K562 (cell line): ENCODE results near the gene SDE2. TPM values are rescaled to one million over a fixed set of nuclear protein-coding genes. Genes with fewer than 3 reads are reported as not detected.

Experiments used
- ELF4 ChIP-seq: fragments of 450-650 bp; formaldehyde crosslinking; IDR thresholded peaks from 2 replicates; pipeline ENCODE4 v1.4.0; 2022; ENCODE audit warnings: missing genetic modification characterization
- HMG20B ChIP-seq: fragments of 250-450 bp; sonication (Bioruptor Pico); IDR thresholded peaks from 2 replicates; pipeline ENCODE4 v1.5.0; 2021; ENCODE audit warnings: mild to moderate bottlenecking
- ILF3 ChIP-seq: fragments of 450-650 bp; IDR thresholded peaks from 2 replicates; pipeline ENCODE4 v1.6.1; 2018; ENCODE audit warnings: antibody characterized with exemption, mild to moderate bottlenecking, moderate library complexity, borderline replicate concordance
- IRF2 ChIP-seq: sonication (generic); formaldehyde crosslinking; IDR thresholded peaks from 2 replicates; pipeline ENCODE4 v1.8.1; 2022; ENCODE audit warnings: mild to moderate bottlenecking, missing genetic modification reagents
- MYC ChIP-seq, 2 experiments: fragments of 250-450 bp in 1 of 2; sonication (Bioruptor Pico) in 1 of 2; IDR thresholded peaks; 2 replicates each; pipeline versions ENCODE4 v1.5.1 to v1.6.1; 2012 to 2021; ENCODE audit warnings: low read depth in 2 of 2, borderline replicate concordance in 1 of 2, improper control_type of control experiment in 1 of 2, low read length in 1 of 2, mild to moderate bottlenecking in 1 of 2, moderate library complexity in 1 of 2
- NFE2 ChIP-seq: IDR thresholded peaks from 2 replicates; pipeline ENCODE4 v1.6.1; 2014; ENCODE audit warnings: antibody characterized with exemption, low read depth
- RBM34 ChIP-seq: fragments of 200-400 bp; formaldehyde crosslinking; IDR thresholded peaks from 2 replicates; pipeline ENCODE4 v1.6.1; 2018; ENCODE audit warnings: low read length, borderline replicate concordance; ENCODE audit not compliant: insufficient read depth
- SMARCE1 ChIP-seq: fragments of 450-650 bp; IDR thresholded peaks from 2 replicates; pipeline ENCODE4 v1.7.1; 2016; ENCODE audit warnings: mild to moderate bottlenecking
- U2AF2 ChIP-seq: fragments of 200-400 bp; formaldehyde crosslinking; optimal IDR thresholded peaks from 2 replicates; pipeline ENCODE3; 2017; ENCODE audit warnings: low read depth, mild to moderate bottlenecking, low read length
- ZNF830 ChIP-seq: fragments of 250-450 bp; sonication (Bioruptor Pico); IDR thresholded peaks from 2 replicates; pipeline ENCODE4 v1.5.0; 2021; ENCODE audit warnings: mild to moderate bottlenecking
- polyA plus RNA-seq, 8 experiments: library from polyadenylated mRNA; depleted of rRNA in 4 of 8; stranded (reverse) in 5 of 8; unstranded in 3 of 8; fragments of >200 nt; fragmentation: Nextera tagmentation in 2 of 8; fragmentation: Illumina TruSeq in 1 of 8; extraction: Ambion mirVana in 2 of 8; extraction: Trizol in 1 of 8; gene quantifications; 2 replicates each; pipeline versions ENCODE4 v1.2.1 to v1.2.3, GENCODE V29; 2011 to 2014; ENCODE audit warnings: inconsistent platforms in 1 of 8, missing spikeins in 1 of 8
- total RNA-seq, 7 experiments: library from RNA; depleted of rRNA in 6 of 7; stranded (reverse); fragments of >200 nt in 6 of 7; fragmentation: Illumina TruSeq in 2 of 7; extraction: Trizol in 2 of 7; gene quantifications; 2 replicates each; pipeline versions ENCODE4 v1.2.1 to v1.2.3, GENCODE V29; 2011 to 2021; ENCODE audit warnings: low replicate concordance in 1 of 7
- TF ChIP-seq, protein P1 (sequence below): fragments of 450-650 bp; IDR thresholded peaks from 2 replicates; pipeline ENCODE4 v1.6.1; 2016; ENCODE audit warnings: mild to moderate bottlenecking, moderate library complexity
- TF ChIP-seq, protein P2 (sequence below), 2 experiments: fragments of 200-800 bp in 1 of 2; sonication (Bioruptor generic) in 1 of 2; sonication (generic) in 1 of 2; formaldehyde crosslinking in 1 of 2; IDR thresholded peaks in 1 of 2; conservative IDR thresholded peaks in 1 of 2; 2 replicates each; pipeline versions ENCODE4 v1.5.0 to v1.6.1; 2016 to 2020; ENCODE audit warnings: missing compliant biosample characterization in 1 of 2, missing genetic modification characterization in 1 of 2, missing genetic modification reagents in 1 of 2
- TF ChIP-seq, protein P3 (sequence below): fragments of 250-450 bp; sonication (Bioruptor Pico); IDR thresholded peaks from 2 replicates; pipeline ENCODE4 v1.8.0; 2022; ENCODE audit warnings: inconsistent platforms, mild to moderate bottlenecking, moderate library complexity, borderline replicate concordance

The SDE2 gene
- total and polyA plus RNA-seq, 9 of the 15 experiments (the other 6 are each of a cell fraction or from before 2014, with no cell fraction given) = 14.3 to 62.3 (median 46.0) TPM

DNA sequence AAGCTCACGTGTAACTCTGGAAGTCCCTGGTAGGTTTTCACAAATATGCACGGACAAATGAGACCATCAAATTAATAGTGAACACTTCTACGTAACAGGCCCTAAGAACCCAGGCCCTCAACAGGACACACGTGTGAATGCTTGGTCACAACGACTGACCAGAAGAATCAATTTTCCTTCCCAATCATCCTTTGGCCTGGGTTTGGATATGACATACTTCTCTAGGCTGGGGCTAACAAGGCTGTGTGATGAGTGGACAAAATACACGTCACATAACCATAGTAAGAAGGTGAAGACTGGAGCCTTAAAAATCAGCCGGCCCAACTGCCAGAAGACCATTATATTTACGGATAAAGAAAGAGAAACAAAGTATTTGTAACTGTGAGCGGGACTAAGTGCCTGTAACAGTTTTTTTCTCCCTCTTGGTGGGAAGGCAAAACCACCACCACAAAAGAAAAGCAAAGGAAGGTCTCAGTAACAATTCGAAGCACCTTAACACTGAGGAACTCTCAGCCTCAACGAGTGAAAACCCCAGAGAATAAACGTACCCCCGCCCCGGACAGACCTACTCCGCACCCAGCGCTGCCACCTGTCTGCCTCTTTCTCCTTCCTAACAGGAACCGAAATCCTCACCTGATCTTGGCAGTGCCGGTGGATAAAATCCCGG is 450 bp downstream of the SDE2 start (continued):
- TF ChIP-seq, protein P1, sequence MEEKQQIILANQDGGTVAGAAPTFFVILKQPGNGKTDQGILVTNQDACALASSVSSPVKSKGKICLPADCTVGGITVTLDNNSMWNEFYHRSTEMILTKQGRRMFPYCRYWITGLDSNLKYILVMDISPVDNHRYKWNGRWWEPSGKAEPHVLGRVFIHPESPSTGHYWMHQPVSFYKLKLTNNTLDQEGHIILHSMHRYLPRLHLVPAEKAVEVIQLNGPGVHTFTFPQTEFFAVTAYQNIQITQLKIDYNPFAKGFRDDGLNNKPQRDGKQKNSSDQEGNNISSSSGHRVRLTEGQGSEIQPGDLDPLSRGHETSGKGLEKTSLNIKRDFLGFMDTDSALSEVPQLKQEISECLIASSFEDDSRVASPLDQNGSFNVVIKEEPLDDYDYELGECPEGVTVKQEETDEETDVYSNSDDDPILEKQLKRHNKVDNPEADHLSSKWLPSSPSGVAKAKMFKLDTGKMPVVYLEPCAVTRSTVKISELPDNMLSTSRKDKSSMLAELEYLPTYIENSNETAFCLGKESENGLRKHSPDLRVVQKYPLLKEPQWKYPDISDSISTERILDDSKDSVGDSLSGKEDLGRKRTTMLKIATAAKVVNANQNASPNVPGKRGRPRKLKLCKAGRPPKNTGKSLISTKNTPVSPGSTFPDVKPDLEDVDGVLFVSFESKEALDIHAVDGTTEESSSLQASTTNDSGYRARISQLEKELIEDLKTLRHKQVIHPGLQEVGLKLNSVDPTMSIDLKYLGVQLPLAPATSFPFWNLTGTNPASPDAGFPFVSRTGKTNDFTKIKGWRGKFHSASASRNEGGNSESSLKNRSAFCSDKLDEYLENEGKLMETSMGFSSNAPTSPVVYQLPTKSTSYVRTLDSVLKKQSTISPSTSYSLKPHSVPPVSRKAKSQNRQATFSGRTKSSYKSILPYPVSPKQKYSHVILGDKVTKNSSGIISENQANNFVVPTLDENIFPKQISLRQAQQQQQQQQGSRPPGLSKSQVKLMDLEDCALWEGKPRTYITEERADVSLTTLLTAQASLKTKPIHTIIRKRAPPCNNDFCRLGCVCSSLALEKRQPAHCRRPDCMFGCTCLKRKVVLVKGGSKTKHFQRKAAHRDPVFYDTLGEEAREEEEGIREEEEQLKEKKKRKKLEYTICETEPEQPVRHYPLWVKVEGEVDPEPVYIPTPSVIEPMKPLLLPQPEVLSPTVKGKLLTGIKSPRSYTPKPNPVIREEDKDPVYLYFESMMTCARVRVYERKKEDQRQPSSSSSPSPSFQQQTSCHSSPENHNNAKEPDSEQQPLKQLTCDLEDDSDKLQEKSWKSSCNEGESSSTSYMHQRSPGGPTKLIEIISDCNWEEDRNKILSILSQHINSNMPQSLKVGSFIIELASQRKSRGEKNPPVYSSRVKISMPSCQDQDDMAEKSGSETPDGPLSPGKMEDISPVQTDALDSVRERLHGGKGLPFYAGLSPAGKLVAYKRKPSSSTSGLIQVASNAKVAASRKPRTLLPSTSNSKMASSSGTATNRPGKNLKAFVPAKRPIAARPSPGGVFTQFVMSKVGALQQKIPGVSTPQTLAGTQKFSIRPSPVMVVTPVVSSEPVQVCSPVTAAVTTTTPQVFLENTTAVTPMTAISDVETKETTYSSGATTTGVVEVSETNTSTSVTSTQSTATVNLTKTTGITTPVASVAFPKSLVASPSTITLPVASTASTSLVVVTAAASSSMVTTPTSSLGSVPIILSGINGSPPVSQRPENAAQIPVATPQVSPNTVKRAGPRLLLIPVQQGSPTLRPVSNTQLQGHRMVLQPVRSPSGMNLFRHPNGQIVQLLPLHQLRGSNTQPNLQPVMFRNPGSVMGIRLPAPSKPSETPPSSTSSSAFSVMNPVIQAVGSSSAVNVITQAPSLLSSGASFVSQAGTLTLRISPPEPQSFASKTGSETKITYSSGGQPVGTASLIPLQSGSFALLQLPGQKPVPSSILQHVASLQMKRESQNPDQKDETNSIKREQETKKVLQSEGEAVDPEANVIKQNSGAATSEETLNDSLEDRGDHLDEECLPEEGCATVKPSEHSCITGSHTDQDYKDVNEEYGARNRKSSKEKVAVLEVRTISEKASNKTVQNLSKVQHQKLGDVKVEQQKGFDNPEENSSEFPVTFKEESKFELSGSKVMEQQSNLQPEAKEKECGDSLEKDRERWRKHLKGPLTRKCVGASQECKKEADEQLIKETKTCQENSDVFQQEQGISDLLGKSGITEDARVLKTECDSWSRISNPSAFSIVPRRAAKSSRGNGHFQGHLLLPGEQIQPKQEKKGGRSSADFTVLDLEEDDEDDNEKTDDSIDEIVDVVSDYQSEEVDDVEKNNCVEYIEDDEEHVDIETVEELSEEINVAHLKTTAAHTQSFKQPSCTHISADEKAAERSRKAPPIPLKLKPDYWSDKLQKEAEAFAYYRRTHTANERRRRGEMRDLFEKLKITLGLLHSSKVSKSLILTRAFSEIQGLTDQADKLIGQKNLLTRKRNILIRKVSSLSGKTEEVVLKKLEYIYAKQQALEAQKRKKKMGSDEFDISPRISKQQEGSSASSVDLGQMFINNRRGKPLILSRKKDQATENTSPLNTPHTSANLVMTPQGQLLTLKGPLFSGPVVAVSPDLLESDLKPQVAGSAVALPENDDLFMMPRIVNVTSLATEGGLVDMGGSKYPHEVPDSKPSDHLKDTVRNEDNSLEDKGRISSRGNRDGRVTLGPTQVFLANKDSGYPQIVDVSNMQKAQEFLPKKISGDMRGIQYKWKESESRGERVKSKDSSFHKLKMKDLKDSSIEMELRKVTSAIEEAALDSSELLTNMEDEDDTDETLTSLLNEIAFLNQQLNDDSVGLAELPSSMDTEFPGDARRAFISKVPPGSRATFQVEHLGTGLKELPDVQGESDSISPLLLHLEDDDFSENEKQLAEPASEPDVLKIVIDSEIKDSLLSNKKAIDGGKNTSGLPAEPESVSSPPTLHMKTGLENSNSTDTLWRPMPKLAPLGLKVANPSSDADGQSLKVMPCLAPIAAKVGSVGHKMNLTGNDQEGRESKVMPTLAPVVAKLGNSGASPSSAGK = no peak
- TF ChIP-seq NFE2 (0 out of 2 replicates have a peak, but pooled peaks have one; percentile 24), ZNF830 (CRISPR knock-in tag) (peak; percentile 13; the same call in 1 of the 2 replicates), HMG20B (no peak), ELF4 (CRISPR knock-in tag) (no peak), MYC (IDR thresholded peaks at IDR 0.05; ENCODE audit: low read depth, low read length) (no peak), MYC (CRISPR knock-in tag; IDR thresholded peaks at IDR 0.05; ENCODE audit: borderline replicate concordance, low read depth) (peak; percentile 73; the same call in 1 of the 2 replicates), IRF2 (no peak), ILF3 (no peak), SMARCE1 (no peak), RBM34 (no peak), U2AF2 (no peak)
- TF ChIP-seq, protein P2, sequence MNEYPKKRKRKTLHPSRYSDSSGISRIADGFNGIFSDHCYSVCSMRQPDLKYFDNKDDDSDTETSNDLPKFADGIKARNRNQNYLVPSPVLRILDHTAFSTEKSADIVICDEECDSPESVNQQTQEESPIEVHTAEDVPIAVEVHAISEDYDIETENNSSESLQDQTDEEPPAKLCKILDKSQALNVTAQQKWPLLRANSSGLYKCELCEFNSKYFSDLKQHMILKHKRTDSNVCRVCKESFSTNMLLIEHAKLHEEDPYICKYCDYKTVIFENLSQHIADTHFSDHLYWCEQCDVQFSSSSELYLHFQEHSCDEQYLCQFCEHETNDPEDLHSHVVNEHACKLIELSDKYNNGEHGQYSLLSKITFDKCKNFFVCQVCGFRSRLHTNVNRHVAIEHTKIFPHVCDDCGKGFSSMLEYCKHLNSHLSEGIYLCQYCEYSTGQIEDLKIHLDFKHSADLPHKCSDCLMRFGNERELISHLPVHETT (CRISPR knock-in tag; conservative IDR thresholded peaks at IDR 0.05 in 1 of 2, IDR thresholded peaks at IDR 0.05 in 1 of 2) = no peak
- TF ChIP-seq, protein P3, sequence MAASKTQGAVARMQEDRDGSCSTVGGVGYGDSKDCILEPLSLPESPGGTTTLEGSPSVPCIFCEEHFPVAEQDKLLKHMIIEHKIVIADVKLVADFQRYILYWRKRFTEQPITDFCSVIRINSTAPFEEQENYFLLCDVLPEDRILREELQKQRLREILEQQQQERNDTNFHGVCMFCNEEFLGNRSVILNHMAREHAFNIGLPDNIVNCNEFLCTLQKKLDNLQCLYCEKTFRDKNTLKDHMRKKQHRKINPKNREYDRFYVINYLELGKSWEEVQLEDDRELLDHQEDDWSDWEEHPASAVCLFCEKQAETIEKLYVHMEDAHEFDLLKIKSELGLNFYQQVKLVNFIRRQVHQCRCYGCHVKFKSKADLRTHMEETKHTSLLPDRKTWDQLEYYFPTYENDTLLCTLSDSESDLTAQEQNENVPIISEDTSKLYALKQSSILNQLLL = no peak
